ENCODE data around the gene WDR77. TPM values are rescaled to one million over a fixed set of nuclear protein-coding genes. Genes with fewer than 3 reads are reported as not detected.

WDR77 gene
- total RNA-seq, 1 donor from 2014 or later: 49.1 TPM

DNA sequence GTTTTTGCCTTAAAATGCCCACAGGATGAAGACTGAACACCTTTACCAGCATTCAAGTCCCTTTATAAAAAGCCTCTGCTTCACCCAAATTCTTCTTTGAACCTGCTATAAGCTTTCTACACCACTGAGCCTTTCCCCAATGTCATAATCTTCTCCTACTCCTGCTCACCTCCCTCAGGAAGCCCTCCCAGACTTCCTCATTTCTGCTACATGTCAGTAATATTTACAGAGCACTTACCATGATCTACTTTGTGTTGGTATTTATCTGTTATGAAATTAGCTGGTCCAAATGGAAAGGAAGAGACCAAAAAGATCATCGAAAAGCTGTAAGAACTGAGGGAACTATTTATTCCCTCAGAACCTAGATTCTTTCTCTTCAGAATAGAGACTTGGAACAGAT lies 30.0 kb downstream of the WDR77 start:
- no peak overlapping the region for H3K27ac ChIP-seq (ENCODE audit: low read depth, low read length)
- Mint-ChIP-seq H3K4me3 (ENCODE audit: unreplicated experiment) (no peak overlapping the region), H3K27ac (ENCODE audit: unreplicated experiment) (no peak overlapping the region), H3K36me3 (ENCODE audit: low read depth, unreplicated experiment) (peaks cover 14% of the 10 kb centered on the region), H3K9me3 (ENCODE audit: unreplicated experiment) (peaks cover 2% of the 10 kb centered on the region), H3K27me3 (ENCODE audit: low read depth, unreplicated experiment) (peaks cover 5% of the 10 kb centered on the region), H3K4me1 (ENCODE audit: low read depth, unreplicated experiment) (peaks cover 7% of the 10 kb centered on the region)
- DNase-seq (ENCODE audit: low read depth) (no peak), FAIRE-seq (no peak)
- no peaks in the 10 kb centered on the region for H3K9me3 ChIP-seq (ENCODE audit: insufficient read depth, low read depth, low read length)
- no peak overlapping the region for H2AFZ ChIP-seq (ENCODE audit: low read depth, low read length)
- TF ChIP-seq, protein P1, sequence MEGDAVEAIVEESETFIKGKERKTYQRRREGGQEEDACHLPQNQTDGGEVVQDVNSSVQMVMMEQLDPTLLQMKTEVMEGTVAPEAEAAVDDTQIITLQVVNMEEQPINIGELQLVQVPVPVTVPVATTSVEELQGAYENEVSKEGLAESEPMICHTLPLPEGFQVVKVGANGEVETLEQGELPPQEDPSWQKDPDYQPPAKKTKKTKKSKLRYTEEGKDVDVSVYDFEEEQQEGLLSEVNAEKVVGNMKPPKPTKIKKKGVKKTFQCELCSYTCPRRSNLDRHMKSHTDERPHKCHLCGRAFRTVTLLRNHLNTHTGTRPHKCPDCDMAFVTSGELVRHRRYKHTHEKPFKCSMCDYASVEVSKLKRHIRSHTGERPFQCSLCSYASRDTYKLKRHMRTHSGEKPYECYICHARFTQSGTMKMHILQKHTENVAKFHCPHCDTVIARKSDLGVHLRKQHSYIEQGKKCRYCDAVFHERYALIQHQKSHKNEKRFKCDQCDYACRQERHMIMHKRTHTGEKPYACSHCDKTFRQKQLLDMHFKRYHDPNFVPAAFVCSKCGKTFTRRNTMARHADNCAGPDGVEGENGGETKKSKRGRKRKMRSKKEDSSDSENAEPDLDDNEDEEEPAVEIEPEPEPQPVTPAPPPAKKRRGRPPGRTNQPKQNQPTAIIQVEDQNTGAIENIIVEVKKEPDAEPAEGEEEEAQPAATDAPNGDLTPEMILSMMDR (IDR thresholded peaks at IDR 0.05; ENCODE audit: insufficient read depth, low read depth, low read length): no peak
- TF ChIP-seq EZH2 (IDR thresholded peaks at IDR 0.05; ENCODE audit: insufficient read depth, low read length): no peak
- H3K9ac ChIP-seq (ENCODE audit: low read length): no peak overlapping the region
- peaks cover 5% of the 10 kb centered on the region for H3K27me3 ChIP-seq (ENCODE audit: insufficient read depth, low read length)
- no peak overlapping the region for H3K4me2 ChIP-seq (ENCODE audit: low read length)
- H3K4me3 ChIP-seq (ENCODE audit: insufficient read depth, low read depth, low read length): no peak overlapping the region
- no peaks in the 10 kb centered on the region for H4K20me1 ChIP-seq (ENCODE audit: insufficient read depth, low read length)
- no peaks in the 10 kb centered on the region for H3K79me2 ChIP-seq (ENCODE audit: insufficient read depth, low read length)
- H3K36me3 ChIP-seq (ENCODE audit: insufficient read depth, low read length): no peaks in the 10 kb centered on the region
- no peaks in the 10 kb centered on the region for H3K4me1 ChIP-seq (ENCODE audit: insufficient read depth, low read length)

DNA sequence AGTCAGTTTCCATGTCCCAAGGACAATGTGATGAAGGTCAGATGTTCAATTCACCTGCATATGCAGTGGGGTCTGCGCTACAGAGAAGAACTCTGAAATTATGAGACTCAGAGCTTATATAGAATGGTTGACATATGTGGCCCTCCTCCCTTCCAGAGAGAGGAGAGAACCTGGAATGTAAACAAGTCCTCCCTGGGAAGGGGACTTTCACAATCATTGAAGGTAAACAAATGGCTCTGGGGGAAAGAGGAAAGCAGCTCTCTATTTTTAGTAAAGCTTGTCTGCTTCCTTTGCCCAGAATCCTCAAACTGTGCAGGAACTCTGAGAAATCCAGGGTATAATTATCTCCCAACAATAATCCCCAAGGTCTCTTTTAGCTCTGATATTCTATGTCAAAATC lies 31.3 kb downstream of the WDR77 start:
- Histone ChIP-seq H3K9me3 (ENCODE audit: insufficient read depth, low read depth, low read length) (no peaks in the 10 kb centered on the region), H3K4me3 (ENCODE audit: insufficient read depth, low read depth, low read length) (no peak overlapping the region), H3K4me1 (ENCODE audit: insufficient read depth, low read length) (no peaks in the 10 kb centered on the region), H3K9ac (ENCODE audit: low read length) (no peak overlapping the region), H2AFZ (ENCODE audit: low read depth, low read length) (no peak overlapping the region), H3K27me3 (ENCODE audit: insufficient read depth, low read length) (peaks cover 5% of the 10 kb centered on the region), H4K20me1 (ENCODE audit: insufficient read depth, low read length) (no peaks in the 10 kb centered on the region), H3K79me2 (ENCODE audit: insufficient read depth, low read length) (no peaks in the 10 kb centered on the region), H3K4me2 (ENCODE audit: low read length) (no peak overlapping the region), H3K27ac (ENCODE audit: low read depth, low read length) (no peak overlapping the region), H3K36me3 (ENCODE audit: insufficient read depth, low read length) (no peaks in the 10 kb centered on the region)
- peaks cover 2% of the 10 kb centered on the region for H3K9me3 Mint-ChIP-seq (ENCODE audit: unreplicated experiment)
- H3K4me3 Mint-ChIP-seq (ENCODE audit: unreplicated experiment): no peak overlapping the region
- no peak overlapping the region for H3K27ac Mint-ChIP-seq (ENCODE audit: unreplicated experiment)
- peaks cover 5% of the 10 kb centered on the region for H3K4me1 Mint-ChIP-seq (ENCODE audit: low read depth, unreplicated experiment)
- H3K27me3 Mint-ChIP-seq (ENCODE audit: low read depth, unreplicated experiment): peaks cover 2% of the 10 kb centered on the region
- peaks cover 12% of the 10 kb centered on the region for H3K36me3 Mint-ChIP-seq (ENCODE audit: low read depth, unreplicated experiment)
- FAIRE-seq: no peak
- TF ChIP-seq, protein P1 (IDR thresholded peaks at IDR 0.05; ENCODE audit: insufficient read depth, low read depth, low read length): no peak
- TF ChIP-seq EZH2 (IDR thresholded peaks at IDR 0.05; ENCODE audit: insufficient read depth, low read length): no peak
- DNase-seq (ENCODE audit: low read depth): no peak

DNA sequence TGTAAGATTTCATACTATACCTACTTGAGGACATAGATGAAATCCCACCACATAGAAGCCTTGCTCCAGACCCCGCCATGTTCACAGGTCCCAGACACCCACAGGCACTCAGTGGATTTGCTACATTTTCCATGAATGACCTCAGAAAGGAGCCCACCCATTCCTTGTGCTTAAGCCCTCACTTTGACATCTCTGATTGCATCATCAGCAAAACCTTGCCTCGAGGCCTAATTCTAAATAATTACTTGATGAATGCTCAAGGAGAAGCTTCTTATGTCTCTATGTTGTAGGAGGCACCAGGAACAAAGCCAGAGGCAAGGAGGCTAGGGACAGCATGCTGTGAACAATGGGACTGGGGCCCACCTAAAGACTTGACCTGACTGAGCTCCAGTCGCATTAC lies 33.6 kb downstream of the WDR77 start:
- Mint-ChIP-seq H3K4me3 (ENCODE audit: unreplicated experiment) (no peak overlapping the region), H3K9me3 (ENCODE audit: unreplicated experiment) (no peaks in the 10 kb centered on the region), H3K27ac (ENCODE audit: unreplicated experiment) (no peak overlapping the region), H3K36me3 (ENCODE audit: low read depth, unreplicated experiment) (peaks cover 8% of the 10 kb centered on the region), H3K4me1 (ENCODE audit: low read depth, unreplicated experiment) (peaks cover 1% of the 10 kb centered on the region), H3K27me3 (ENCODE audit: low read depth, unreplicated experiment) (no peaks in the 10 kb centered on the region)
- no peak overlapping the region for H3K4me2 ChIP-seq (ENCODE audit: low read length)
- H3K4me1 ChIP-seq (ENCODE audit: insufficient read depth, low read length): no peaks in the 10 kb centered on the region
- H3K27me3 ChIP-seq (ENCODE audit: insufficient read depth, low read length): peaks cover 5% of the 10 kb centered on the region
- H3K9ac ChIP-seq (ENCODE audit: low read length): no peak overlapping the region
- no peak overlapping the region for H3K4me3 ChIP-seq (ENCODE audit: insufficient read depth, low read depth, low read length)
- DNase-seq (ENCODE audit: low read depth) (no peak), FAIRE-seq (no peak)
- H4K20me1 ChIP-seq (ENCODE audit: insufficient read depth, low read length): no peaks in the 10 kb centered on the region
- H2AFZ ChIP-seq (ENCODE audit: low read depth, low read length): no peak overlapping the region
- no peak overlapping the region for H3K27ac ChIP-seq (ENCODE audit: low read depth, low read length)
- TF ChIP-seq EZH2 (IDR thresholded peaks at IDR 0.05; ENCODE audit: insufficient read depth, low read length): no peak
- TF ChIP-seq, protein P1 (IDR thresholded peaks at IDR 0.05; ENCODE audit: insufficient read depth, low read depth, low read length): no peak
- H3K9me3 ChIP-seq (ENCODE audit: insufficient read depth, low read depth, low read length): no peaks in the 10 kb centered on the region
- no peaks in the 10 kb centered on the region for H3K79me2 ChIP-seq (ENCODE audit: insufficient read depth, low read length)
- no peaks in the 10 kb centered on the region for H3K36me3 ChIP-seq (ENCODE audit: insufficient read depth, low read length)

All from astrocyte (in vitro differentiated cells and primary cell).